Fibroblast of pulmonary artery (primary cell): ENCODE measurements around the gene BACH2.

Experiments
- DNase-seq: peaks from one replicate; pipeline ENCODE4 v3.0.0-alpha.2; 2010; ENCODE audit warnings: low read depth
- H3K4me3 ChIP-seq: replicated peaks from 2 replicates; pipeline ENCODE4 v1.5.1; 2011; ENCODE audit warnings: low read depth, mild to moderate bottlenecking, control low read depth, low read length, moderate library complexity
- CTCF ChIP-seq: IDR thresholded peaks from 2 replicates; pipeline ENCODE4 v1.5.1; 2011; ENCODE audit warnings: mild to moderate bottlenecking, control low read depth, low read length, inconsistent platforms; ENCODE audit errors: missing control alignments

The BACH2 gene

GRCh38 chr6:90315986-90316385, 19.3 kb upstream of the BACH2 start:
- no peak for DNase-seq
- no peak overlapping the region for H3K4me3 ChIP-seq
- TF ChIP-seq CTCF, result no peak

- DNase-seq, result no peak
- TF ChIP-seq CTCF, result no peak
- H3K4me3 ChIP-seq, result no peak overlapping the region
Measured at GRCh38 chr6:90315354-90315950, 18.8 kb upstream of the BACH2 start.

DNA sequence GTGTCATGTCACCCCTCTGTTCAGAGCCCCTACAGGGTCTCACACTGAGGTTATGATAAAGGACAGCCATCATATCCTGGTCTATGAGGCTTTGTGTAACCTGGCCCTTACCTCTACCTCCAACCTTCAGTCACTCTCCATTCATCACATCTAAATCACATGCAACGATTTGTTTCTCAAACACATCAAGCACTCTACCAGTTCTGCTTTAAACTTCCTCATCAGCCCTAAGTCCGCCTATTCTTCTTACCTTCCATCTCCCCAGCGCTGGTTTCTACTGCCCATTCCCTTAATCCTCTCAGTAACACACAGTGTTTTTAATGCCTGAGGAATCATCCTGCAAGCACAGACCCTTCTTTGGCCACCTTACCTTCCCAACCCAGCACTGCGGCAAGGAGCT, 17.9 kb upstream of the BACH2 start:
- DNase-seq, result no peak
- no peak for TF ChIP-seq CTCF
- H3K4me3 ChIP-seq, result no peak overlapping the region

GRCh38 chr6:90311569-90311968, 14.9 kb upstream of the BACH2 start:
- no peak for DNase-seq
- H3K4me3 ChIP-seq, result no peak overlapping the region
- TF ChIP-seq CTCF, result no peak

DNA sequence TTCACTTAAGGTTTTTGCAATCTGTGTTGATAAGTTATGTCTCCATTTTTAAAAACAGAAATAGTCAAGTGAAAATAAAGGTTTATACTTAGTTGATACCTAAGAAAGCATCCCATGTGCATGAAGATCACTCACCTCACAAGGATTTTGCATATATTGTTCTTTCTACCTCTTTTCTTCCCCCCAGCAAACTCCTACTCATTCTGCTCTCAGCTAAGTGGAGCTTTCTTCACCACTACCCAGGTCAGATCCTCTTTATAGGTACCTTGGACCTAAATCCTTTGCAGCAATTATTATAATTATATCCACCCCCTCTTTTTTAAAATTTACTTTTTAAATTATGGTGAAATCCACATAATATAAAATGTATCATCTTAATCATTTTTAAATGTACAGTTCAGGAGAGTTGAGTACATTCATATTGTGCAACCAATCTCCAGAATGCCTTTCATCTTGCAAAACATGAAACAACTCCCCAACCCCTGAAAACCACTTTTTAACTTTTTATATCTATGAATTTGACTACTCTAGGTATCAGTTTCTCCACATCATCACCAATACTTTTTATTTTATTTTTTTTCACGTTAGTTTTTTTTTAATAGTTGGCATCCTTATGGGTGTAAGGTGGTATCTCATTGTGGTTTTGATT, 9.3 kb upstream of the BACH2 start:
- no peak for DNase-seq
- no peak overlapping the region for H3K4me3 ChIP-seq
- TF ChIP-seq CTCF, result no peak

- no peak for TF ChIP-seq CTCF
- no peak overlapping the region for H3K4me3 ChIP-seq
- DNase-seq, result no peak
Measured at GRCh38 chr6:90304308-90304707, 7.7 kb upstream of the BACH2 start.

GRCh38 chr6:90303039-90303438, 6.4 kb upstream of the BACH2 start:
- no peak for TF ChIP-seq CTCF
- no peak overlapping the region for H3K4me3 ChIP-seq
- no peak for DNase-seq
